Erythroblast (primary cell): Measurements from ENCODE around the gene PCLO.

Experiments
- GATA1 ChIP-seq: IDR thresholded peaks from 2 replicates; pipeline ENCODE4 v1.6.1; 2011; ENCODE audit warnings: low read depth, mild to moderate bottlenecking, control low read depth, low read length, moderate library complexity
- POLR2A ChIP-seq: IDR thresholded peaks from 2 replicates; pipeline ENCODE4 v1.6.1; 2011; ENCODE audit warnings: mild to moderate bottlenecking, low read length

GRCh38 chr7:82740246-82740848 is 422.3 kb downstream of the PCLO start:
- TF ChIP-seq POLR2A, result no peak
- TF ChIP-seq GATA1, result no peak
